ENCODE results near the gene SOX10. TPM values are rescaled to one million over a fixed set of nuclear protein-coding genes. Genes with fewer than 3 reads are reported as not detected.
"Not testable (repeated sequence)": the region's sequence is repeated elsewhere in the genome, so short reads cannot be mapped to it uniquely, and the experiment has no call there.

SOX10 gene
- total and polyA plus RNA-seq, 2 of the 4 experiments (the other 2 are of a cell fraction) = not detected

DNA sequence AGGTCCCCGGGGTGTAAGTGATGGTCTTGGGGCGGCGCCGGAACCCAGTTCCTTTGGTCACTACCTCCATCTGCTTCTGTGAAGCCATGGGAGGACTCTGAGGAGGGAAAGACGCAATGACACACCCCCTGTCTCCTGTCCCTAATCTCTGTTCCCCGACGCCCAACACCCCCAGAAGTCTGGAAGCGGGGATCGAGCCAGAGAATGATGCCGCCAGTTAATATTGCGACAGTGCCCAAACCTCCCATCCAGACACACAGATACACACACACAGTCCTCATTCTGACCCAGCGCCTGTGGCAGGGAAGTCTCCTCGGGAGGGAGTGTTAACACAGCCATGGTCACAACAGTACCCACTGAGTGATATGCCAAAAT, 31.3 kb downstream of the SOX10 start:
- H2AK5ac ChIP-seq (ENCODE audit: low read depth, low read length) = peak overlapping the region; percentile 2; the same call in 1 of the 2 replicates
- intact Hi-C loops (cut with micrococcal nuclease) = no loop called here
- peak overlapping the region; percentile 100 for H2AFZ ChIP-seq (replicated peaks; ENCODE audit: low read length, poor library complexity)
- peak overlapping the region; percentile 78 for H3K4me2 ChIP-seq (ENCODE audit: low read depth, low read length)
- WGBS, 2 experiments (ENCODE audit: extremely low coverage in 2 of 2, insufficient read length in 1 of 2) = no CpG with 5 or more reads among the region's 13 CpGs
- peaks cover 18 to 27% of the 10 kb centered on the region in 2 experiments for H3K79me1 ChIP-seq (ENCODE audit: low read depth in 1 of 2, low read length in 2 of 2)
- H4K20me1 ChIP-seq (ENCODE audit: insufficient read depth, low read length) = no peaks in the 10 kb centered on the region
- CTCF ChIA-PET = no interaction called here
- peaks cover 14% of the 10 kb centered on the region for H3K36me3 ChIP-seq (ENCODE audit: control insufficient read depth, insufficient read depth, low read length)
- peaks cover 5% of the 10 kb centered on the region for H3K4me1 ChIP-seq (ENCODE audit: control insufficient read depth, insufficient read depth, low read length)
- no peak overlapping the region for H2BK20ac ChIP-seq (ENCODE audit: low read depth, low read length)
- H4K91ac ChIP-seq (ENCODE audit: insufficient read depth, low read depth, low read length) = peak overlapping the region; percentile 13; the same call in 1 of the 2 replicates
- peak overlapping the region; percentile 80 for H3K4me3 ChIP-seq (ENCODE audit: insufficient read depth, low read depth, low read length)
- DNase-seq (no peak), ATAC-seq (ENCODE audit: low read depth) (peak; percentile 60)
- H2AK9ac ChIP-seq (replicated peaks; ENCODE audit: low read depth, low read length, poor library complexity) = peak overlapping the region; percentile 98
- H2BK120ac ChIP-seq (ENCODE audit: low read depth, low read length) = no peak overlapping the region
- H3K9me1 ChIP-seq (ENCODE audit: insufficient read depth, low read length) = peaks cover 3% of the 10 kb centered on the region
- no peak overlapping the region for H3K18ac ChIP-seq (ENCODE audit: low read depth, low read length)
- in situ Hi-C loops (cut with MboI; ENCODE audit: low sequenced_read_pairs) = no loop called here
- no peaks in the 10 kb centered on the region for H3K9me3 ChIP-seq (ENCODE audit: control insufficient read depth, insufficient read depth, low read length)
- H4K5ac ChIP-seq (ENCODE audit: low read depth, low read length) = peak overlapping the region; percentile 3; the same call in 1 of the 2 replicates
- peak overlapping the region; percentile 53 for H3K4ac ChIP-seq (ENCODE audit: low read depth, low read length)
- H2BK15ac ChIP-seq (ENCODE audit: low read depth, low read length) = no peak overlapping the region
- TF ChIP-seq RFX5 (IDR thresholded peaks at IDR 0.05; ENCODE audit: low read depth, low read length) = no peak
- TF ChIP-seq CEBPB (IDR thresholded peaks at IDR 0.05; ENCODE audit: low read depth, low read length) = peak; percentile 84
- no TSS peak for BruUV-seq (replicated peaks)
- peak overlapping the region; percentile 37 for H3K9ac ChIP-seq (ENCODE audit: low read depth, low read length)
- POLR2A ChIA-PET (ENCODE audit: unreplicated experiment) = no interaction called here
- peak overlapping the region; percentile 1 for H3K27ac ChIP-seq (ENCODE audit: insufficient read depth, low read length)
- H3K56ac ChIP-seq (ENCODE audit: extremely low read depth, insufficient read depth, low read length) = peak overlapping the region; percentile 13; the same call in 1 of the 2 replicates
- peak overlapping the region; percentile 80 for H3K23ac ChIP-seq (ENCODE audit: low read depth, low read length)
- peak overlapping the region; percentile 23 for H3K14ac ChIP-seq (replicated peaks; ENCODE audit: low read depth, low read length)
- H4K8ac ChIP-seq (ENCODE audit: low read depth in 2 of 2, low read length in 2 of 2) = peak overlapping the region; percentile 44 to 67; a peak in 3 of 4 replicates
- H2BK5ac ChIP-seq (ENCODE audit: low read depth, low read length, poor library complexity, severe bottlenecking) = no peak overlapping the region
- dilution Hi-C loops (cut with HindIII; ENCODE audit: low sequenced_read_pairs, unreplicated experiment) = no loop called here
- H3K27me3 ChIP-seq (ENCODE audit: control insufficient read depth, insufficient read depth, low read length) = no peaks in the 10 kb centered on the region

DNA sequence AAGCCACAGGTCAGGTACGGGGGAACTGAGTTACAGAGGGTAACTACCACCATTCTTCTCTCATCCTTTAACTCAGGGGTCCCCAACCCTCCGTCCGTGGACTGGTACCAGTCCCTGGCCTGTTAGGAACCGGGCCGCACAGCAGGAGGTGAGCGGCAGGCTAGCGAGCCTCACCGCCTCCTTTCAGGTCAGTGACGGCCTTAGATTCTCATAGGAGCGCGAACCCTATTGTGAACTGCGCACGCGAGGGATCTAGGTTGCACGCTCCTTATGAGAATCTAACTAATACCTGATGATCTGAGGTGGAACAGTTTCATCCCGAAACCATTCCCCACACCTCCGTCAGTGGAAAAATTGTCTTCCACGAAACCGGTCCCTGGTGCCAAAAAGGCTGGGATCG, 31.7 kb downstream of the SOX10 start:
- H4K20me1 ChIP-seq (ENCODE audit: insufficient read depth, low read length); dilution Hi-C loops (cut with HindIII; ENCODE audit: low sequenced_read_pairs, unreplicated experiment); BruUV-seq (replicated peaks); H3K27me3 ChIP-seq (ENCODE audit: control insufficient read depth, insufficient read depth, low read length); H3K56ac ChIP-seq (ENCODE audit: extremely low read depth, insufficient read depth, low read length); in situ Hi-C loops (cut with MboI; ENCODE audit: low sequenced_read_pairs); H3K18ac ChIP-seq (ENCODE audit: low read depth, low read length); H3K9me1 ChIP-seq (ENCODE audit: insufficient read depth, low read length); H3K4me1 ChIP-seq (ENCODE audit: control insufficient read depth, insufficient read depth, low read length); POLR2A ChIA-PET (ENCODE audit: unreplicated experiment); H2BK20ac ChIP-seq (ENCODE audit: low read depth, low read length); DNase-seq; ATAC-seq (ENCODE audit: low read depth); CTCF ChIA-PET; H3K27ac ChIP-seq (ENCODE audit: insufficient read depth, low read length); H2BK5ac ChIP-seq (ENCODE audit: low read depth, low read length, poor library complexity, severe bottlenecking); H2BK15ac ChIP-seq (ENCODE audit: low read depth, low read length); H2BK120ac ChIP-seq (ENCODE audit: low read depth, low read length); H3K9me3 ChIP-seq (ENCODE audit: control insufficient read depth, insufficient read depth, low read length); intact Hi-C loops (cut with micrococcal nuclease); H4K91ac ChIP-seq (ENCODE audit: insufficient read depth, low read depth, low read length): not testable (repeated sequence)
- H3K23ac ChIP-seq (ENCODE audit: low read depth, low read length) = peak overlapping the region; percentile 80
- peaks cover 16 to 27% of the 10 kb centered on the region in 2 experiments for H3K79me1 ChIP-seq (ENCODE audit: low read depth in 1 of 2, low read length in 2 of 2)
- H3K14ac ChIP-seq (replicated peaks; ENCODE audit: low read depth, low read length) = peak overlapping the region; percentile 23; the same call in 1 of the 2 replicates
- H3K4ac ChIP-seq (ENCODE audit: low read depth, low read length) = peak overlapping the region; percentile 53; the same call in 1 of the 2 replicates
- H4K8ac ChIP-seq (ENCODE audit: low read depth in 2 of 2, low read length in 2 of 2) = peak overlapping the region; percentile 44 to 67; a peak in 2 of 4 replicates
- 0 out of 2 replicates have a peak overlapping the region, but pooled peaks have one; percentile 1 for H4K5ac ChIP-seq (ENCODE audit: low read depth, low read length)
- WGBS, 2 experiments (ENCODE audit: extremely low coverage in 2 of 2, insufficient read length in 1 of 2) = no CpG with 5 or more reads among the region's 20 CpGs
- H2AFZ ChIP-seq (replicated peaks; ENCODE audit: low read length, poor library complexity) = peak overlapping the region; percentile 100
- peak overlapping the region; percentile 37 for H3K9ac ChIP-seq (ENCODE audit: low read depth, low read length)
- peak overlapping the region; percentile 78 for H3K4me2 ChIP-seq (ENCODE audit: low read depth, low read length)
- H2AK9ac ChIP-seq (replicated peaks; ENCODE audit: low read depth, low read length, poor library complexity) = peak overlapping the region; percentile 98
- peak overlapping the region; percentile 80 for H3K4me3 ChIP-seq (ENCODE audit: insufficient read depth, low read depth, low read length)
- H2AK5ac ChIP-seq (ENCODE audit: low read depth, low read length) = 0 out of 2 replicates have a peak overlapping the region, but pooled peaks have one; percentile 2
- H3K36me3 ChIP-seq (ENCODE audit: control insufficient read depth, insufficient read depth, low read length) = peaks cover 11% of the 10 kb centered on the region
